Muscle of leg (tissue), 11 donors: ENCODE results near the gene TPM2. TPM values are rescaled to one million over a fixed set of nuclear protein-coding genes. Genes with fewer than 3 reads are reported as not detected.

Experiments used
- DNase-seq: peaks from one replicate; pipeline ENCODE4 v3.0.0; 2013
- H3K27ac ChIP-seq: one replicate; pipeline ENCODE4 v1.5.1; 2013; ENCODE audit warnings: mild to moderate bottlenecking, low read length, control low read depth
- H3K27me3 ChIP-seq: one replicate; pipeline ENCODE4 v1.6.1; 2013; ENCODE audit warnings: low read length; ENCODE audit not compliant: control insufficient read depth, insufficient read depth
- H3K36me3 ChIP-seq: one replicate; pipeline ENCODE4 v1.6.1; 2013; ENCODE audit warnings: low read length; ENCODE audit not compliant: control insufficient read depth, insufficient read depth
- H3K4me1 ChIP-seq: one replicate; pipeline ENCODE4 v1.6.1; 2013; ENCODE audit warnings: low read length; ENCODE audit not compliant: control insufficient read depth, insufficient read depth
- H3K4me3 ChIP-seq: one replicate; pipeline ENCODE4 v1.5.1; 2013; ENCODE audit warnings: low read length, control low read depth
- H3K9me3 ChIP-seq: replicated peaks from 2 replicates; pipeline ENCODE4 v1.6.1; 2013; ENCODE audit warnings: low read depth, low read length; ENCODE audit not compliant: control insufficient read depth
- WGBS: methylation state at CpG from one replicate; pipeline ENCODE4 v1.1.5; 2013; ENCODE audit warnings: missing lambda C conversion rate; ENCODE audit not compliant: insufficient coverage; 5-methylcytosine and 5-hydroxymethylcytosine counted together
- polyA plus RNA-seq, 8 donors: library from polyadenylated mRNA; unstranded; fragments of 120-200 nt; gene quantifications; one replicate each; pipeline versions ENCODE4 v1.2.1 to v1.2.3, GENCODE V29; 2013; ENCODE audit warnings: inconsistent platforms in 1 of 8, low replicate concordance in 1 of 8; ENCODE audit not compliant: insufficient read length in 8 of 8, insufficient read depth in 1 of 8
- total RNA-seq: library from RNA; stranded (reverse); fragments of 120-200 nt; gene quantifications from one replicate; pipeline ENCODE4 v1.2.4, GENCODE V29; 2013

The TPM2 gene
- total and polyA plus RNA-seq, 9 donors = 4,794 to 8,701 (median 8,066) TPM

DNA sequence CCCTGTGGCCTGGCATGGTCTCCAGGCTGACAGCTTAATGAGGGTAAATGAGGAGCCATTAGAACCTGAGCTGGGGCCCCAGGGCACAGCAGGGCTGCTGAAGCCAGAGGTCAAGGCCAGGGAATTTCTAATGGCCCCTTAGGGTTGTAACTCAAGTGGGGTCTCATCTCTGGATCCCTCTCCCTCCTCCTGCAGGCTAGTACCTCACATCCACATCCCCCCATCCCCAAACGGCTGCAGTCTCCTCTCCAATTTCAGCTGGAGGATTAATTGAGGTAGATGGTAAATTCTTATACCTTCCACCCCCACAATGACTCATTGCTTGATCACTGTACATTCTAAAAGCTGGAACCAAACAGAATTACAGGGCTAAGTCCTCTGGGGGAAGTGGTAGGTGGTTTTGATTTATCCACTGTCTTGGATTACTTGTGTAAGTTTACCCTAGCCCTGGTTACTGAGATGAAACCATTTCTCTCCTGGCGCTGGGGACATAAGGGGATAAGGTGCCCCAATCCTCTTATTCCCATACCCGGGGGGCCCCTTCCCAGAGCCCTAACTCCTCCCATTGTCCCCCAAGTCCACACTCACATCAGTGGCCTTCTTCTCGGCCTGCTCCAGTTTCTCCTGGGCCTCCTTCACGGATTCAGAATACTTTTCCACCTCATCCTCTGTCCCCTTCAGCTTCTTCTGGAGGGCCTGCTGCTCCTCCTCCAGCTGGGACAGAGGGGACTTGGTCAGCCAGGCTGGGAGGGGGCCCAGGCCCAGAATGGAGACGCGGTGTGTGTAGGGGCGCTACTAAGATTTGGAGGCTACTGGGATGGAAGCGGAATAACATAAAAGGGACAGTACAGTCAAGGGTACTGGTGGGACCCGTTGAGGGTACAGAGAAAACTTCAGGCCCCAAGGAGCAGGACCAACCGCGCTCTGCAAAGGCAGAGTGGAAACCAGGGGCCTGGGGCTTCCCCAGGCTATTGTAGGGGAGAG is 875 bp downstream of the TPM2 start:
- WGBS = 9% methylated on average over 9 of the region's 12 CpGs
- H3K4me3 ChIP-seq = peak overlapping the region; percentile 80
- H3K9me3 ChIP-seq = no peaks in the 10 kb centered on the region
- peak; percentile 49 for DNase-seq
- no peaks in the 10 kb centered on the region for H3K27me3 ChIP-seq
- H3K4me1 ChIP-seq = peaks cover 49% of the 10 kb centered on the region
- H3K27ac ChIP-seq = peak overlapping the region; percentile 97
- H3K36me3 ChIP-seq = peaks cover 51% of the 10 kb centered on the region

DNA sequence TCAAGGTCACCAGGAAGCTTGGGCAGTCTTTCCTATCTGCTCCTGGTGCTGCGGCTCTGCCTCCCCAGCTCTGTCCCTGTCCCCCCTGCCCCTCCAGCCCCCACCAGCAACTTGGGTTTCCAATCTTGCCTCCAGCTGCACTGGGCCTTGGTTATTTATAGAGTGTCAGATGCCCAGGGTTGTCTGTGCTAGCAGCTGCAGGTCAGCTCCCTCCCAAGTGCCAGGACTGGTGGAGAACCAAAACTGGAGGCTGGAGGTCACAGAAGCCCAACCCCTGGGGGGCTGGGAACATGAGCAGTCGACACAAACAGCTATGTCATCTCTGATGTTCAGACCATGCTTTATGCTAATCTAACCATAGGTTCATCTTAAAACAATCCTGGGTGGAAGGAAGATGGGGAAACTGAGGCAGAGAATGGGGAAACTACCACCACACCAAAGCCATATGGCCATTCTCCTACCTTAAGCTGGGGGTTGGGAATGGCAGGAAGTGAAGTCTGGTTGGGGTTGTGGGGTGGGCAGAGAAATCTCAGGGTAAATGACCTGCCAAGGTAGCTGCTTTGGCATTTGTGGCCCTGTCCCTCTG is 1.7 kb downstream of the TPM2 start:
- peaks cover 49% of the 10 kb centered on the region for H3K4me1 ChIP-seq
- no CpG with 5 or more reads among the region's 2 CpGs for WGBS
- H3K4me3 ChIP-seq = peak overlapping the region; percentile 80
- peak; percentile 77 for DNase-seq
- H3K9me3 ChIP-seq = no peaks in the 10 kb centered on the region
- peak overlapping the region; percentile 97 for H3K27ac ChIP-seq
- peaks cover 59% of the 10 kb centered on the region for H3K36me3 ChIP-seq
- no peaks in the 10 kb centered on the region for H3K27me3 ChIP-seq

DNA sequence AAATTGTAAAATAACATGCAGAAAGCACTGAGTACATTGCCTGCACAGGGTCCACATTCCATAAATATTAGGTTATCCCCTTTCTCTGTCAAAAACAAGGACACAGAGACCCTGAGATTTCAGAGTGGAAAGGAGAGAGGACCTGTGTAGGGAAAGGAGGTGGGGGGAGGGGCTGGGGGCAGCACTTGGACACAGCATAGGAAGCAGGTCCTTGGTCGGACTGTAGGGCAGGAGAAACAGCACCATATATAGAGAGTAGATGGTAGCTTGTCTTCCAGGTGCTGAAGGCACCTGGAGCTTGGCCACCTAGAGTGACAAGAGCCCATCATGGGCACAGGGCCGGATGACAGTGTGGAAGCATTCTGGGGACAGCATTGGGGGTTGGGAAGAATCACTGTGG is 2.4 kb downstream of the TPM2 start:
- H3K4me3 ChIP-seq = peak overlapping the region; percentile 80
- H3K9me3 ChIP-seq = no peaks in the 10 kb centered on the region
- peaks cover 49% of the 10 kb centered on the region for H3K4me1 ChIP-seq
- no peaks in the 10 kb centered on the region for H3K27me3 ChIP-seq
- H3K27ac ChIP-seq = peak overlapping the region; percentile 97
- 52% methylated on average over 2 of the region's 2 CpGs for WGBS
- DNase-seq = no peak
- peaks cover 66% of the 10 kb centered on the region for H3K36me3 ChIP-seq

DNA sequence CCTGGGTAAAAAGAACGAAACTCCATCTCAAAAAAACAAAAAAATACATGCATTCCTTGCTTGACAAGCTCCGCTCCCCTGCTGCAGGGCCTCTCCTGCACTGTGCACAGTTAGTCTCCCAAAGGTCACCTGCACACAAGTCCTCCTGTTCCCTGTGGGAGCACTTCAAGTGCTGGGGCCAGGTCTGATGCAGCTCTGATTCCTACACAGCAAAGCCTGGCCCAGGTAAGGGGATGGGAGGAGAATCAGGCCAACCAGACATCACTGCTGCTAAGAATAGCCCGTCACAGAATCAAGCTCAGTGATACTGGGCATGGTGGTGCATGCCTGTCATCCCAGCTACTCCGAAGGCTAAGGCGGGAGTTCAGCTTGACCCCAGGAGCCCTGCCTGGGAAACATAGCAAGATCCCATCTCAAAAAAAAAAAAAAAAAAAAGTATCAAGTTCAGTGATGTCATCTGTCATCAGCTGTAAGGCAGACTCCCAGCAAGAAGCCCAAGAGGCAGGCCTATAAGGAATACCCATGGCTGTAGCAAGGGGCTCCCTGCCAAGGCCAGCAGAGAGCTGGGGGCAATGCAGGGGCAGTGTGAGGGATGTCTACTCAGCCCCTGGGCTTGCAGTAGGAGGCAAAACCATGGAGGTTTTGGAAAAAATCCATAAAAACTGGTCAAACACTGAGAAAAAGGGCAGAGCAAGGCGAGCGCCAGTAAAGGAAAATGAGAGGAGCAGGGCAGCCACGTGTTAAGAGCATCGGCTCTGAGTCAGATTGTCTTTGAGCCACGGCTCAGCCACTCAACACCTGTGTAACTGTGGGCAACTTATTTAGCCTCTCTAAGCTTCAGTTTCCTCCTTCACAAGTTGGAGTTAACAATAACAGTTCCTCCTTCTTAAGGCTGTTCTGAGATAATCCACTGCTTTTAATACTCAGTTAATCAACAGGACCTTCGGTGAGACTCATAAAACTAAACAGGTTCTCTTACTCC is 3.2 kb downstream of the TPM2 start:
- no peaks in the 10 kb centered on the region for H3K27me3 ChIP-seq
- no peaks in the 10 kb centered on the region for H3K9me3 ChIP-seq
- peaks cover 44% of the 10 kb centered on the region for H3K4me1 ChIP-seq
- H3K27ac ChIP-seq = peak overlapping the region; percentile 97
- H3K4me3 ChIP-seq = peak overlapping the region; percentile 80
- H3K36me3 ChIP-seq = peaks cover 73% of the 10 kb centered on the region
- WGBS = 61% methylated on average over 3 of the region's 11 CpGs
- DNase-seq = peak; percentile 67

DNA sequence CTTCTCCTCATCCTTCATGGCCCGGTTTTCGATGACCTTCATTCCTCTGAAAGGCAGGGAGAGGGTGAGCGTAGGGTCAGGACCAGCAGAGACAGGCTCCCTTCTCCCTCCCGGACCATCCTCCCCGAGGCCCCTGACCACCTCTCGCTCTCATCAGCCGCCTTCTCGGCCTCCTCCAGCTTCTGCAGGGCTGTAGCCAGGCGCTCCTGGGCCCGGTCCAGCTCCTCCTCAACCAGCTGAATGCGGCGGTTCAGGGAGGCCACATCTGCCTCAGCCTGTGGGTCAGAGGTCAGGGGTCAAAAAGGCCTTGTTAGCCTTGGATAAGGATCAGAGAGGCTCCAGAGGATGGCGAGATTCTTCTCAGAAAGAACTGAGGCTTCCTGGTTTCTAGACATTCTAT is 4.2 kb downstream of the TPM2 start:
- Histone ChIP-seq H3K4me3 (peak overlapping the region; percentile 80), H3K36me3 (peaks cover 73% of the 10 kb centered on the region), H3K4me1 (peaks cover 40% of the 10 kb centered on the region), H3K27ac (peak overlapping the region; percentile 70), H3K27me3 (no peaks in the 10 kb centered on the region), H3K9me3 (no peaks in the 10 kb centered on the region)
- DNase-seq = no peak
- WGBS = 73% methylated on average over 7 of the region's 13 CpGs

GRCh38 chr9:35684921-35685320 is 4.8 kb downstream of the TPM2 start:
- peak overlapping the region; percentile 80 for H3K4me3 ChIP-seq
- no peaks in the 10 kb centered on the region for H3K9me3 ChIP-seq
- no peaks in the 10 kb centered on the region for H3K27me3 ChIP-seq
- no peak for DNase-seq
- 94% methylated on average over 6 of the region's 10 CpGs for WGBS
- H3K27ac ChIP-seq = peak overlapping the region; percentile 70
- H3K4me1 ChIP-seq = peaks cover 42% of the 10 kb centered on the region
- H3K36me3 ChIP-seq = peaks cover 73% of the 10 kb centered on the region

GRCh38 chr9:35683323-35683722 is 6.4 kb downstream of the TPM2 start:
- Histone ChIP-seq H3K36me3 (peaks cover 64% of the 10 kb centered on the region), H3K27ac (peak overlapping the region; percentile 48), H3K27me3 (no peaks in the 10 kb centered on the region), H3K4me1 (peaks cover 34% of the 10 kb centered on the region), H3K4me3 (no peak overlapping the region), H3K9me3 (no peaks in the 10 kb centered on the region)
- DNase-seq = no peak
- no CpG with 5 or more reads among the region's 2 CpGs for WGBS

- Histone ChIP-seq H3K4me1 (peaks cover 28% of the 10 kb centered on the region), H3K27ac (peak overlapping the region; percentile 75), H3K4me3 (no peak overlapping the region), H3K27me3 (no peaks in the 10 kb centered on the region), H3K36me3 (peaks cover 59% of the 10 kb centered on the region), H3K9me3 (no peaks in the 10 kb centered on the region)
- 83% methylated on average over 8 of the region's 10 CpGs for WGBS
- no peak for DNase-seq
Measured at GRCh38 chr9:35682520-35683315, 7.0 kb downstream of the TPM2 start.

DNA sequence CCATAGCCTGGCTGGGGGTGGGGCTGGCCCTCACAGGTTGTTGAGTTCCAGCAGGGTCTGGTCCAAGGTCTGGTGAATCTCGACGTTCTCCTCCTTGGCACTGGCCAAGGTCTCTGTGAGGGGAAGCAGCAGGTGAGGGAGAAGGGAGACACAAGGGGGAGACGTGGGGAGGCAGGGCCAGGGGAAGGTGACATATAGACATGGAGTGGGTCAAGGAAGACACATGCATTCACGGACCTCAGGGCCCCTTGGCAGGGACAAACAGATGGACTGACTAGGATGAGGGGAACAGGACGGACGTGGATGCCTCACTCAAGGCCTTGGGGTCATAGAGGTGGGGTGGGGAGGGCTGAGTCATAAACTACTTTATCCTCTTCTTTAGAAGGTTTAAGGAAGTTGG is 7.7 kb downstream of the TPM2 start:
- H3K27ac ChIP-seq = peak overlapping the region; percentile 75

More for the DNA sequence above, 7.7 kb downstream of the TPM2 start:
- WGBS = 65% methylated on average over 4 of the region's 6 CpGs
- Histone ChIP-seq H3K4me1 (peaks cover 22% of the 10 kb centered on the region), H3K9me3 (no peaks in the 10 kb centered on the region), H3K27me3 (no peaks in the 10 kb centered on the region), H3K4me3 (no peak overlapping the region), H3K36me3 (peaks cover 52% of the 10 kb centered on the region)
- peak; percentile 52 for DNase-seq
